ENCODE measurements around the gene IL34.

DNA sequence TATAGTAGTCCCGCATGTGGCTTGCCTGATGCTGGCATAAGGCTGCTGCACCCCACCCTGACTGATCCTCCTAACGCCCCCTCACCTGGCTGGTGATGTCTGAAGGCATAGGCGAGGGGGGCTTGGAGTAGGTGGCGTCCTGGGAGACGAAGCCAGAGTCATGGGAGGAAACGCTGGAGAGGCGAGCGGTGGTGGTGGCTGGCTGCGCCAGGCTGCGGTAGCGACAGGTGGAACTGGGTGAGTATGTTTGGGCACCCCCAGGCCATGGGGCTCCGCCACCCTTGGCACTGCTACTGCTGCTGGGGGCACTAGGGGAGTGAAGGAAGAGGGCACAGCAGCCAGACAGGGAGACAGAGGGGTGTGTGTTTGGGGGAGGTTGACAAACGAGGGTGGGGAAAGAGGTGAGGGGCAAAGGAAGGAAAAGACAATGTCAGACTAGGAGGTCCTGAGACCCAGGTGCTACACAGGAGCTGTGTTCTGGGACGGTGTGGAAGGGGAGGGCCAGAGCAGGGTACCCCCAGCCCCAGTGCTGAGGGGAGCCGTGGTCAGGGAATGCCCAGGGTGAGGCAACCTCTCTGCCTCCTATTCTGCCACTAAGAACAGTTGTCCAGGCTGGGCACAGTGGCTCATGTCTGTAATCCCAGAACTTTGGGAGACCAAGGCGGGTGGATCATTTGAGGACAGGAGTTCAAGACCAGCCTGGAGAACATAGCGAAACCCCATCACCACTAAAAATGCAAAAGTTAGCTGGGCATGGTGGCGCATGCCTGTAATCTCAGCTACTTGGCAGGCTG, 28.1 kb downstream of the IL34 start:
- TF ChIP-seq, protein P1, sequence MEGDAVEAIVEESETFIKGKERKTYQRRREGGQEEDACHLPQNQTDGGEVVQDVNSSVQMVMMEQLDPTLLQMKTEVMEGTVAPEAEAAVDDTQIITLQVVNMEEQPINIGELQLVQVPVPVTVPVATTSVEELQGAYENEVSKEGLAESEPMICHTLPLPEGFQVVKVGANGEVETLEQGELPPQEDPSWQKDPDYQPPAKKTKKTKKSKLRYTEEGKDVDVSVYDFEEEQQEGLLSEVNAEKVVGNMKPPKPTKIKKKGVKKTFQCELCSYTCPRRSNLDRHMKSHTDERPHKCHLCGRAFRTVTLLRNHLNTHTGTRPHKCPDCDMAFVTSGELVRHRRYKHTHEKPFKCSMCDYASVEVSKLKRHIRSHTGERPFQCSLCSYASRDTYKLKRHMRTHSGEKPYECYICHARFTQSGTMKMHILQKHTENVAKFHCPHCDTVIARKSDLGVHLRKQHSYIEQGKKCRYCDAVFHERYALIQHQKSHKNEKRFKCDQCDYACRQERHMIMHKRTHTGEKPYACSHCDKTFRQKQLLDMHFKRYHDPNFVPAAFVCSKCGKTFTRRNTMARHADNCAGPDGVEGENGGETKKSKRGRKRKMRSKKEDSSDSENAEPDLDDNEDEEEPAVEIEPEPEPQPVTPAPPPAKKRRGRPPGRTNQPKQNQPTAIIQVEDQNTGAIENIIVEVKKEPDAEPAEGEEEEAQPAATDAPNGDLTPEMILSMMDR (IDR thresholded peaks at IDR 0.05) = no peak
- TF ChIP-seq POLR2A (IDR thresholded peaks at IDR 0.05) = no peak
